Adrenal gland (tissue), 12 donors: ENCODE measurements around the gene FAF1. TPM values are rescaled to one million over a fixed set of nuclear protein-coding genes. Genes with fewer than 3 reads are reported as not detected.
"Not testable (repeated sequence)": the region's sequence is repeated elsewhere in the genome, so short reads cannot be mapped to it uniquely, and the experiment has no call there.

ENCODE experiments used
- DNase-seq, 7 donors: peaks; one replicate each; pipeline ENCODE4 v3.0.0-alpha.2; 2019 to 2020
- H3K27ac ChIP-seq, 5 donors: fragments of 200-600 bp; sonication (generic) in 4 of 5; 1 replicate in 3 of 5; 2 replicates in 2 of 5; pipeline versions ENCODE4 v1.5.1 to v1.8.0; 2016 to 2020; ENCODE audit warnings: mild to moderate bottlenecking in 1 of 5
- H3K27me3 ChIP-seq: fragments of 200-600 bp; 2 replicates; pipeline ENCODE4 v1.8.0; 2021
- H3K36me3 ChIP-seq, 2 donors: fragments of 200-600 bp; replicated peaks in 1 of 2; 1 replicate in 1 of 2; 2 replicates in 1 of 2; pipeline versions ENCODE4 v1.5.1 to v1.8.0; 2018 to 2022
- H3K4me1 ChIP-seq, 2 donors: fragments of 200-600 bp; replicated peaks in 1 of 2; 1 replicate in 1 of 2; 2 replicates in 1 of 2; pipeline versions ENCODE4 v1.5.1 to v1.8.0; 2018 to 2021
- H3K4me3 ChIP-seq, 4 donors: fragments of 200-600 bp; sonication (generic) in 3 of 4; one replicate each; pipeline ENCODE4 v1.5.1; 2016 to 2018
- H3K9me3 ChIP-seq, 3 donors: fragments of 200-600 bp; sonication (generic) in 1 of 3; replicated peaks in 1 of 3; 1 replicate in 2 of 3; 2 replicates in 1 of 3; pipeline versions ENCODE4 v1.5.1 to v1.8.0; 2016 to 2021
- POLR2A ChIP-seq, 2 donors: fragments of 450-650 bp; IDR thresholded peaks; one replicate each; pipeline ENCODE4 v1.6.1; 2017; ENCODE audit warnings: antibody characterized with exemption in 2 of 2, mild to moderate bottlenecking in 2 of 2, moderate library complexity in 1 of 2
- WGBS, 4 donors: extraction: QIAGEN DNeasy Blood & Tissue Kit in 2 of 4; methylation state at CpG; one replicate each; pipeline versions ENCODE4 v1.1.5 to v1.1.7; 2013 to 2017; 5-methylcytosine and 5-hydroxymethylcytosine counted together
- intact Hi-C, 2 donors: fragments of 100-400 bp; cut with DNase I; formaldehyde crosslinking; loops; one replicate each; pipeline versions ENCODE4 v1.14.1 to v1.15.0; 2022 to 2023
- polyA plus RNA-seq, 3 donors: library from polyadenylated mRNA; stranded (reverse); fragments of 200-250 nt in 2 of 3; fragments of 350-450 nt in 1 of 3; fragmentation: Illumina TruSeq in 1 of 3; extraction: RNeasy Lipid Tissue Mini Kit (QIAGEN cat#74804) in 1 of 3; gene quantifications; one replicate each; pipeline ENCODE4 v1.2.3, GENCODE V29; 2013 to 2014
- total RNA-seq, 9 donors: library from RNA; depleted of rRNA in 4 of 9; stranded (reverse); fragments of >200 nt in 4 of 9; fragments of 120-200 nt in 1 of 9; fragmentation: NEBNext Ultra II Directional in 1 of 9; extraction: Animal tissue kit (Norgen Biotek cat#: 25700) in 1 of 9; gene quantifications; one replicate each; pipeline versions ENCODE4 v1.1.0 to v1.2.4, GENCODE V29; 2013 to 2023
- TF ChIP-seq, protein P1 (sequence below), 6 experiments: fragments of 450-650 bp in 4 of 6; fragments of 200-600 bp in 2 of 6; sonication (generic) in 1 of 6; IDR thresholded peaks; 1 replicate in 5 of 6; 2 replicates in 1 of 6; pipeline versions ENCODE4 v1.5.1 to v1.8.0; 2016 to 2021; ENCODE audit warnings: antibody characterized with exemption in 6 of 6, mild to moderate bottlenecking in 2 of 6, moderate library complexity in 1 of 6
- donor health status: healthy with polysubstance abuse.
- donor health status: Bipolar disorder and iron deficiency.
- donor health status: DM: yes; HTN: yes; CAD: no.
- donor health status: DM: no; HTN: no; CAD: no.
- donor health status: DM: no; HTN: no; CAD: no.
- donor health status: DM: yes; HTN: yes; CAD: no.

The FAF1 gene
- total and polyA plus RNA-seq, 12 donors = 23.4 to 88.4 (median 44.5) TPM

DNA sequence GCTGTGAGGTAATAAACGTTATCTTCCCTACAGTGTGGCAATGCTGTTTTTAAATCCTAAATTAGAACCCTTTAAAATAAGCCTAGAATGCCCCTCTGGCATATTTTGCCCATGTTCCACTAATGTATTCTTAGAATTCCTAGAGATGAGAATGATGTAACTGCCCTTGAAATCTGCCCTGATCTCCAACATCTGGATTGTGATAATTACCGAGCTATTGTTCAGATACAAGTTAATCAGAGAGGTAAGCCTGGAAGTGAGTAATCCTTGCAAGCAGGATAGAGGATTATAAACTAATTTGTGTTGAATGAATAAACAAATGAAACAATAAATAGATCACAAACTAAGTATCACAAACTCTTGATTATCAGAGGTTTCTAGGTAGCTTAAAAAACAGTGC, 429.0 kb downstream of the FAF1 start:
- 62 to 67% (median 66%) methylated on average over 2 of the region's 2 CpGs for WGBS, 4 donors
- intact Hi-C loops = no loop called here
- H3K36me3 ChIP-seq = no peaks in the 10 kb centered on the region

DNA sequence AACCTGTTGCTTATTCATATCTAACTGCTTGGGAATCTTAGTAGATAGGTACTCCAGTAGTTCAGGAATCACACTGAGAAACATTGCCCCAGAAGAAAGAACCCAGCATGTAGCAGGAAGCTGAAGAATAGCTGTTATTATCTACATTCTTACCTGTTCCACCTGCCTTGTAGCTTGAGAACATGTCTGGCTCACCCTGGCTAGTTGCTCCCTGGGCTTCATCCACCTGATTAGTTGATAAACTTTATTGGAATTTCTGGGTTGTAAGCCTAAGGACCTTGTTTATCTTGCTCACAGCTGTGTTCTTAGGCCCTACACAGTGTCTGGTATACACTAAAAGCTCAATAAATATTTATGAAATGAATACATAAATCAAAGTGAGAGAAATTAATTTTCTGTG, 430.6 kb downstream of the FAF1 start:
- Histone ChIP-seq H3K4me3 (no peak overlapping the region), H3K9me3 (no peaks in the 10 kb centered on the region), H3K27ac (no peak overlapping the region), H3K27me3 (no peaks in the 10 kb centered on the region), H3K4me1 (no peaks in the 10 kb centered on the region), H3K36me3 (no peaks in the 10 kb centered on the region)
- intact Hi-C loops = no loop called here
- TF ChIP-seq POLR2A (IDR thresholded peaks at IDR 0.05) = no peak
- TF ChIP-seq, protein P1, sequence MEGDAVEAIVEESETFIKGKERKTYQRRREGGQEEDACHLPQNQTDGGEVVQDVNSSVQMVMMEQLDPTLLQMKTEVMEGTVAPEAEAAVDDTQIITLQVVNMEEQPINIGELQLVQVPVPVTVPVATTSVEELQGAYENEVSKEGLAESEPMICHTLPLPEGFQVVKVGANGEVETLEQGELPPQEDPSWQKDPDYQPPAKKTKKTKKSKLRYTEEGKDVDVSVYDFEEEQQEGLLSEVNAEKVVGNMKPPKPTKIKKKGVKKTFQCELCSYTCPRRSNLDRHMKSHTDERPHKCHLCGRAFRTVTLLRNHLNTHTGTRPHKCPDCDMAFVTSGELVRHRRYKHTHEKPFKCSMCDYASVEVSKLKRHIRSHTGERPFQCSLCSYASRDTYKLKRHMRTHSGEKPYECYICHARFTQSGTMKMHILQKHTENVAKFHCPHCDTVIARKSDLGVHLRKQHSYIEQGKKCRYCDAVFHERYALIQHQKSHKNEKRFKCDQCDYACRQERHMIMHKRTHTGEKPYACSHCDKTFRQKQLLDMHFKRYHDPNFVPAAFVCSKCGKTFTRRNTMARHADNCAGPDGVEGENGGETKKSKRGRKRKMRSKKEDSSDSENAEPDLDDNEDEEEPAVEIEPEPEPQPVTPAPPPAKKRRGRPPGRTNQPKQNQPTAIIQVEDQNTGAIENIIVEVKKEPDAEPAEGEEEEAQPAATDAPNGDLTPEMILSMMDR (IDR thresholded peaks at IDR 0.05) = no peak
- DNase-seq = no peak

More for the DNA sequence above, 429.0 kb downstream of the FAF1 start:
- Histone ChIP-seq H3K4me1 (no peaks in the 10 kb centered on the region), H3K9me3 (no peaks in the 10 kb centered on the region), H3K27ac (no peak overlapping the region), H3K27me3 (no peaks in the 10 kb centered on the region), H3K4me3 (no peak overlapping the region)
- TF ChIP-seq POLR2A (IDR thresholded peaks at IDR 0.05) = no peak
- TF ChIP-seq, protein P1 (IDR thresholded peaks at IDR 0.05) = no peak
- DNase-seq = no peak

DNA sequence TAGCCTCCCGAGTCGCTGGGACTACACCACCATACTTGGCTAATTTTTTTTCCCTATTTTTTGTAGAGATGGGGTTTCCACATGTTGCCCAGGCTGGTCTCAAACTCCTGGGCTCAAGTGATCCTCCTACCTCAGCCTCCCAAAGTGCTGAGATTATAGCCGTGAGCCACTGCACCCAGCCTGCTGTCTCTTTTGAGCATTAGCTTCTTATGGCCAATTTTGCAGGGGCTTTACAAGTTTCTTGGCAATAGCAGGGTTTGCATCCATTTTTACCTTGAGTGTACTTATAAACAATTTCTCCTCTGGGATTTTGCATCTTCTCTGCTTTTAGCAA, 432.1 kb downstream of the FAF1 start:
- WGBS, 4 donors = 82 to 88% (median 85%) methylated on average over 3 of the region's 3 CpGs
- H3K36me3 ChIP-seq, H3K27ac ChIP-seq, H3K4me1 ChIP-seq, H3K27me3 ChIP-seq, H3K9me3 ChIP-seq, H3K4me3 ChIP-seq, DNase-seq, intact Hi-C loops: not testable (repeated sequence)

DNA sequence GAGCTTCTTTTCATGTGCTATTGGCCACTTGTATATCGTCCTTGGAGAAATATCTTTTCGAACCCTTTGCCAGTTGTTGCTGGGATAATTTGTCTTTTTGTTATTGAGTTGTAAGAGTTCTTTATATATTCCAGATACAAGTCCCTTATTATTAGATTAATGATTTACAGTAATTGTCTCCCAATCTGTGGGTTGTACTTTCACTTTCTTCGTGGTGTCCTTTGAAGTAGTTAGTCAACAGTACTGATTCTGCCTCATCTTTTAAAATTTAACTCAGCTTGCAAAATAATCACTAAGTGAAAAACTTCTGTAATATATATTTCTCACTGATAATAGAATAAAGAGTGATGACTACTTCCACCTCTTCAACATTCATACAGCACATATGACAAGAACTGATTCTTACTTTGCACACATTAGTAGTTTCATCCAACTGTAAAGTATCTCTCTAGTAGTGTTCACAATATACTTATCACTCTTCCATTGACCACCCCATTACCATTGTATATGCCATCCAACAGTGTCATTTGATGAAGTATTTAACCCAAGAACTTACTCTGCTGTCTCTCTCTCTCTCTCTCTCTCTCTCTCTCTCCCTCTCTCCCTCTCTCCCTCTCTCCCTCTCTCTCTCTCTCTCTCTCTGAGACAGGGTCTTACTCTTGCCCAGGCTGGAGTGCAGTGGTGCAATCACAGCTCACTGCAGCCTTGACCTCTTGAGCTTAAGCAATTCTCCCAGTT, 432.6 kb downstream of the FAF1 start:
- H3K27me3 ChIP-seq = no peaks in the 10 kb centered on the region
- intact Hi-C loops = no loop called here
- no peak overlapping the region for H3K27ac ChIP-seq
- H3K36me3 ChIP-seq = no peaks in the 10 kb centered on the region
- H3K4me3 ChIP-seq = no peak overlapping the region
- DNase-seq = no peak
- no peaks in the 10 kb centered on the region for H3K9me3 ChIP-seq
- H3K4me1 ChIP-seq = no peaks in the 10 kb centered on the region
- TF ChIP-seq, protein P1 (IDR thresholded peaks at IDR 0.05) = no peak
- no peak for TF ChIP-seq POLR2A (IDR thresholded peaks at IDR 0.05)
- WGBS, 4 donors = 86 to 97% (median 96%) methylated on average over 3 of the region's 3 CpGs

DNA sequence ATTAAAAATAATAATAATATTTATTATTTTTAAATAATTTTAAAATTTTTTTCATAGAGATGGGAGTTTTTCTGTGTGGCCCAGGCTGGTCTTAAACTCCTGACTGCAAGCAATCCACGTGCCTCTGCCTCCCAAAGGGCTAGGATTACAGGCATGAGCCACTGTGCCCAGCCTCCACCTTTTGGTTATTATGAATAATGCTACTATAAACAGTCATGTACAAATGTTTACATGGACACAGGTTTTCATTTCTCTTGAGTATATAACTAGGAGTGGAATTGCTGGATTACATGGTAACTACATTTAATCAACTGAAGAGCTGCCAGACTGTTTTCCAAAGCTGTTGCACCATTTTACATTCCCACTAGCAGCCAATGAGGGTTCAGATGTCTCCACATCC, 433.6 kb downstream of the FAF1 start:
- WGBS, 4 donors = 100% methylated on average over 1 of the region's 1 CpG
- Histone ChIP-seq H3K4me3 (no peak overlapping the region), H3K27ac (no peak overlapping the region), H3K36me3 (no peaks in the 10 kb centered on the region), H3K27me3 (no peaks in the 10 kb centered on the region), H3K9me3 (no peaks in the 10 kb centered on the region), H3K4me1 (no peaks in the 10 kb centered on the region)
- no peak for DNase-seq
- intact Hi-C loops = no loop called here
- TF ChIP-seq POLR2A (IDR thresholded peaks at IDR 0.05) = no peak
- TF ChIP-seq, protein P1 (IDR thresholded peaks at IDR 0.05) = no peak
